GM10266 (cell line): ENCODE results near the gene ADAP1.

Source experiments
- DNase-seq: peaks from one replicate; pipeline ENCODE4 v3.0.0; 2012; ENCODE audit errors: extremely low spot score
- CTCF ChIP-seq: IDR thresholded peaks from 2 replicates; pipeline ENCODE4 v1.5.1; 2012; ENCODE audit warnings: mild to moderate bottlenecking, low read depth; ENCODE audit not compliant: control insufficient read depth, insufficient read depth; ENCODE audit errors: missing control alignments

Gene ADAP1

GRCh38 chr7:917255-918117 lies 37.0 kb downstream of the ADAP1 start:
- TF ChIP-seq CTCF, result no peak
- DNase-seq, result no peak

GRCh38 chr7:916291-916941 lies 38.1 kb downstream of the ADAP1 start:
- no peak for TF ChIP-seq CTCF
- DNase-seq, result no peak

GRCh38 chr7:915291-916218 lies 38.9 kb downstream of the ADAP1 start:
- DNase-seq, result no peak
- no peak for TF ChIP-seq CTCF

GRCh38 chr7:914521-915194 lies 39.8 kb downstream of the ADAP1 start:
- TF ChIP-seq CTCF, result no peak
- no peak for DNase-seq

GRCh38 chr7:913736-914520 lies 40.6 kb downstream of the ADAP1 start:
- TF ChIP-seq CTCF, result no peak
- no peak for DNase-seq

GRCh38 chr7:911791-912480 lies 42.5 kb downstream of the ADAP1 start:
- DNase-seq, result no peak
- no peak for TF ChIP-seq CTCF
